HEK293 (cell line): ENCODE data around the gene TTC6.

Experiments used
- CTCF ChIA-PET: fragments of 350-600 bp; formaldehyde crosslinking; extraction: SDS; loops from one replicate; lab custom pipeline; 2021; ENCODE audit warnings: antibody characterized with exemption; lab: Yijun Ruan, JAX
- POLR2A ChIA-PET: fragments of 300-600 bp; formaldehyde crosslinking; extraction: SDS; loops from one replicate; lab custom pipeline; 2020; ENCODE audit warnings: antibody characterized with exemption, inconsistent platforms; lab: Yijun Ruan, JAX
- H3K27ac ChIP-seq: fragments of 200-500 bp; sonication (Bioruptor generic); 2 replicates; pipeline ENCODE4 v1.5.1; 2014; ENCODE audit warnings: low read depth, low read length, control low read depth, inconsistent platforms; ENCODE audit errors: extremely low read depth
- H3K36me3 ChIP-seq, 2 experiments: fragments of 200-500 bp in 1 of 2; sonication (Bioruptor generic) in 1 of 2; 1 replicate in 1 of 2; 2 replicates in 1 of 2; pipeline ENCODE4 v1.5.1; 2014 to 2017; ENCODE audit warnings: inconsistent platforms in 2 of 2, low read length in 2 of 2; ENCODE audit not compliant: control insufficient read depth in 2 of 2, insufficient read depth in 1 of 2
- H3K4me1 ChIP-seq: fragments of 200-500 bp; sonication (Bioruptor generic); 2 replicates; pipeline ENCODE4 v1.5.1; 2014; ENCODE audit warnings: mild to moderate bottlenecking, low read length, inconsistent platforms; ENCODE audit not compliant: control insufficient read depth, insufficient read depth
- H3K4me3 ChIP-seq: 2 replicates; pipeline ENCODE4 v1.5.1; 2011; ENCODE audit warnings: low read depth, mild to moderate bottlenecking, control low read depth, low read length, moderate library complexity
- H3K9me3 ChIP-seq: fragments of 200-500 bp; sonication (Bioruptor generic); 2 replicates; pipeline ENCODE4 v1.5.1; 2014; ENCODE audit warnings: low read depth, low read length, inconsistent platforms; ENCODE audit not compliant: control insufficient read depth, insufficient read depth
- ATF2 ChIP-seq: fragments of 450-650 bp; formaldehyde crosslinking; IDR thresholded peaks from 2 replicates; pipeline ENCODE4 v1.5.1; 2016; ENCODE audit warnings: missing biosample characterization, missing genetic modification characterization, low read depth
- GLIS2 ChIP-seq: fragments of 450-650 bp; formaldehyde crosslinking; IDR thresholded peaks from 2 replicates; pipeline ENCODE4 v1.5.1; 2016; ENCODE audit warnings: missing biosample characterization, missing genetic modification characterization
- SCRT1 ChIP-seq: fragments of 450-650 bp; formaldehyde crosslinking; IDR thresholded peaks from 2 replicates; pipeline ENCODE4 v1.5.1; 2016; ENCODE audit warnings: missing biosample characterization, missing genetic modification characterization, borderline replicate concordance
- SP3 ChIP-seq: fragments of 450-650 bp; formaldehyde crosslinking; IDR thresholded peaks from 2 replicates; pipeline ENCODE4 v1.5.1; 2016; ENCODE audit warnings: missing biosample characterization, missing genetic modification characterization
- ZBTB20 ChIP-seq: fragments of 450-650 bp; formaldehyde crosslinking; IDR thresholded peaks from 2 replicates; pipeline ENCODE4 v1.5.1; 2016; ENCODE audit warnings: missing biosample characterization, missing genetic modification characterization
- ZIC2 ChIP-seq: fragments of 450-650 bp; formaldehyde crosslinking; IDR thresholded peaks from 2 replicates; pipeline ENCODE4 v1.5.1; 2016; ENCODE audit warnings: missing biosample characterization, missing genetic modification characterization
- ZNF202 ChIP-seq: fragments of 450-650 bp; formaldehyde crosslinking; IDR thresholded peaks from 2 replicates; pipeline ENCODE4 v1.5.1; 2016; ENCODE audit warnings: missing biosample characterization, missing genetic modification characterization, borderline replicate concordance
- ZNF37A ChIP-seq: fragments of 450-650 bp; IDR thresholded peaks from 2 replicates; pipeline ENCODE4 v1.5.1; 2018; ENCODE audit warnings: missing biosample characterization, missing genetic modification characterization
- ZNF404 ChIP-seq: fragments of 450-650 bp; formaldehyde crosslinking; IDR thresholded peaks from 2 replicates; pipeline ENCODE4 v1.5.1; 2017; ENCODE audit warnings: missing biosample characterization, missing genetic modification characterization
- ZNF600 ChIP-seq: fragments of 450-650 bp; formaldehyde crosslinking; IDR thresholded peaks from 2 replicates; pipeline ENCODE4 v1.5.1; 2016; ENCODE audit warnings: missing biosample characterization, missing genetic modification characterization
- ZNF664 ChIP-seq: fragments of 450-650 bp; formaldehyde crosslinking; IDR thresholded peaks from 2 replicates; pipeline ENCODE4 v1.5.1; 2016; ENCODE audit warnings: missing biosample characterization, missing genetic modification characterization
- TF ChIP-seq, protein P1 (sequence below): fragments of 450-650 bp; formaldehyde crosslinking; IDR thresholded peaks from 2 replicates; pipeline ENCODE4 v1.5.1; 2017; ENCODE audit warnings: missing biosample characterization, missing genetic modification characterization
- TF ChIP-seq, protein P2 (sequence below): fragments of 450-650 bp; formaldehyde crosslinking; IDR thresholded peaks from 2 replicates; pipeline ENCODE4 v1.5.1; 2017; ENCODE audit warnings: missing biosample characterization, missing genetic modification characterization
- TF ChIP-seq, protein P3 (sequence below): fragments of 450-650 bp; formaldehyde crosslinking; IDR thresholded peaks from 2 replicates; pipeline ENCODE4 v1.5.1; 2017; ENCODE audit warnings: missing biosample characterization, missing genetic modification characterization
- TF ChIP-seq, protein P4 (sequence below): fragments of 450-650 bp; formaldehyde crosslinking; IDR thresholded peaks from 2 replicates; pipeline ENCODE4 v1.5.1; 2016; ENCODE audit warnings: missing biosample characterization, missing genetic modification characterization
- TF ChIP-seq, protein P5 (sequence below): fragments of 450-650 bp; formaldehyde crosslinking; IDR thresholded peaks from 2 replicates; pipeline ENCODE4 v1.5.1; 2016; ENCODE audit warnings: missing biosample characterization, missing genetic modification characterization

Gene TTC6

DNA sequence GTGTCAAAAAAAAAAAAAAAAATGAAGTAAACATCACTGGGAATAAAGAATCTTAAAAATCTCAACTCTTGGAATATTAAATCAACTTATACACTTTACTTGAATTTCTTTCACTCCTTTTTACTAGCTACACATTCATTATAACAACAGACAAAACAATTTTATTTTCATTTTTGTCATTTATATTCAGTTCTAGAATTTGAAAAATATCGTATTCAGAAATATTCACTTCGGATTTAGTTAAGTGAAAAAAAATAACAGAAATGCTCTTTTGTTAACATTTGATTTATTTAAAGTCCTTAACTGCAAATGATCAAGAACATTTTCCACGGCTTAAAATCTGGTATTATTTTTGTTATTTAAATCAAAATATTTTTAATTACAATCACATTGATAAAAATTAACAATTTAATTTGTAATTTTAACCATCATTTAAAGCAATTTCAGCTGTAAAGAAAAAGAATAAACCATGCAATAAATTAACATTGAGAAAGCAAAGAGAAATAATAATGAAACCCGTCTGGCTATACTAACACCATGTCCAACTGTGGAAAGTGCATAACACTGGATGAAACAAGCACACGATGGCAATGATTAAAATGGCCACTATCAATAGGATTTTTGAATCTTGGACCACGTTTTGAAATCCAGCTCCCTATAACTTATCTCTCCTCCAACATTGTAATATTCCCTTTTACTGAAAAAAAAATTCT lies 5.6 kb upstream of the TTC6 start:
- peak overlapping the region; percentile 99 for H3K27ac ChIP-seq
- no peaks in the 10 kb centered on the region for H3K9me3 ChIP-seq
- H3K4me1 ChIP-seq, result no peaks in the 10 kb centered on the region
- H3K4me3 ChIP-seq, result peak overlapping the region; percentile 75
- peaks cover 0 to 15% of the 10 kb centered on the region in 2 experiments; a peak in 1 of 3 replicates for H3K36me3 ChIP-seq
- no peak for TF ChIP-seq GLIS2 (tag by site-specific recombination)
- no peak for TF ChIP-seq SCRT1
- TF ChIP-seq ZNF600 (tag by site-specific recombination), result peak; percentile 50; the same call in 1 of the 2 replicates
- TF ChIP-seq, all 188 proteins: peak for 1
- ChIA-PET CTCF (interaction anchor here (0.6 to 2.1 kb wide), 5 partner anchors 284 to 360 kb away, joined by 3 to 6 read pairs (median 4); no protein-coding TSS in a partner anchor), POLR2A (no interaction called here)

DNA sequence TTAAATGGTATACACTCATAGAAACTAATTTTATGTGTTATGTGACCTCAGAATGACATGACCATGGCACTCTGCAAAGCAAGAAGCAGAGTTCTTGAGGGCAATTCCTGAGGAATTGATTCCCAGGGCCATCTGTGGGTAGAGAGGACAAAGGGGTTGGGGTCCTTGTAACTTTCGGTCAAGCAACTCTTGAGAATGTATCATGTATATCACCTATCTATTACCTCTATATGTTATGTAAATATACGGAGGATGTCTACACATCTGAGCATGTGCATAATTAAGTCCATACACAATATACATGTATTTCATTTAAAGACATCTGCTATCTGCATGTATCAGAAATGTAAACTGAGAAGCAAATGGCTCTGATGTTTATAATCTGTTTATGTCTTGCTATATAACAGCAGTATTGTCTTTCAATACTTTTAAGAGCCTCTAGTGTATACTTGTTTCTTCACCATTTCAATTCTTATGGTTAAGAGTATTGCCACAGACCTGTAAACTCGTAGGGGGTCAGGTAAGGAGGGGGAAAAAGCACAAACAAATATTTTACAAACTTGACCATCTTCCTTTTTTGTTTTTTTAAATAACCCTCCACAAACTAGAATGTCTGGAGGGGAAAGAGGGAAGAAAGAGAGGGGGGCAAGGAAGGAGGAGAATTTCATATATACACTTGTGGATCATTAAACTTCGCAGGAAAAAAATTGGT lies 4.8 kb upstream of the TTC6 start:
- ChIA-PET CTCF (interaction anchor here (0.6 to 1.1 kb wide), 4 partner anchors 257 to 468 kb away, joined by 3 to 4 read pairs (median 3); no protein-coding TSS in a partner anchor), POLR2A (no interaction called here)
- peak overlapping the region; percentile 99 for H3K27ac ChIP-seq
- H3K4me1 ChIP-seq, result no peaks in the 10 kb centered on the region
- TF ChIP-seq, protein P1, sequence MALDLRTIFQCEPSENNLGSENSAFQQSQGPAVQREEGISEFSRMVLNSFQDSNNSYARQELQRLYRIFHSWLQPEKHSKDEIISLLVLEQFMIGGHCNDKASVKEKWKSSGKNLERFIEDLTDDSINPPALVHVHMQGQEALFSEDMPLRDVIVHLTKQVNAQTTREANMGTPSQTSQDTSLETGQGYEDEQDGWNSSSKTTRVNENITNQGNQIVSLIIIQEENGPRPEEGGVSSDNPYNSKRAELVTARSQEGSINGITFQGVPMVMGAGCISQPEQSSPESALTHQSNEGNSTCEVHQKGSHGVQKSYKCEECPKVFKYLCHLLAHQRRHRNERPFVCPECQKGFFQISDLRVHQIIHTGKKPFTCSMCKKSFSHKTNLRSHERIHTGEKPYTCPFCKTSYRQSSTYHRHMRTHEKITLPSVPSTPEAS, result no peak
- TF ChIP-seq ZNF664, result peak; percentile 41; the same call in 1 of the 2 replicates
- H3K4me3 ChIP-seq, result peak overlapping the region; percentile 75
- H3K36me3 ChIP-seq, result peaks cover 0 to 15% of the 10 kb centered on the region in 2 experiments; a peak in 1 of 3 replicates
- H3K9me3 ChIP-seq, result no peaks in the 10 kb centered on the region

GRCh38 chr14:37591311-37591940 lies 4.0 kb upstream of the TTC6 start:
- H3K27ac ChIP-seq, result peak overlapping the region; percentile 99
- no peaks in the 10 kb centered on the region for H3K9me3 ChIP-seq
- H3K36me3 ChIP-seq, result peaks cover 0 to 15% of the 10 kb centered on the region in 2 experiments; a peak in 1 of 3 replicates
- peak overlapping the region; percentile 75 for H3K4me3 ChIP-seq
- ChIA-PET CTCF (interaction anchor here (0.7 to 1.1 kb wide), 6 partner anchors 60 to 469 kb away, joined by 3 read pairs; no protein-coding TSS in a partner anchor), POLR2A (no interaction called here)
- H3K4me1 ChIP-seq, result peaks cover 1% of the 10 kb centered on the region; the same call in 1 of the 2 replicates
- TF ChIP-seq, protein P2, sequence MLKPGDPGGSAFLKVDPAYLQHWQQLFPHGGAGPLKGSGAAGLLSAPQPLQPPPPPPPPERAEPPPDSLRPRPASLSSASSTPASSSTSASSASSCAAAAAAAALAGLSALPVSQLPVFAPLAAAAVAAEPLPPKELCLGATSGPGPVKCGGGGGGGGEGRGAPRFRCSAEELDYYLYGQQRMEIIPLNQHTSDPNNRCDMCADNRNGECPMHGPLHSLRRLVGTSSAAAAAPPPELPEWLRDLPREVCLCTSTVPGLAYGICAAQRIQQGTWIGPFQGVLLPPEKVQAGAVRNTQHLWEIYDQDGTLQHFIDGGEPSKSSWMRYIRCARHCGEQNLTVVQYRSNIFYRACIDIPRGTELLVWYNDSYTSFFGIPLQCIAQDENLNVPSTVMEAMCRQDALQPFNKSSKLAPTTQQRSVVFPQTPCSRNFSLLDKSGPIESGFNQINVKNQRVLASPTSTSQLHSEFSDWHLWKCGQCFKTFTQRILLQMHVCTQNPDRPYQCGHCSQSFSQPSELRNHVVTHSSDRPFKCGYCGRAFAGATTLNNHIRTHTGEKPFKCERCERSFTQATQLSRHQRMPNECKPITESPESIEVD (tag by site-specific recombination), result no peak
- TF ChIP-seq, protein P3, sequence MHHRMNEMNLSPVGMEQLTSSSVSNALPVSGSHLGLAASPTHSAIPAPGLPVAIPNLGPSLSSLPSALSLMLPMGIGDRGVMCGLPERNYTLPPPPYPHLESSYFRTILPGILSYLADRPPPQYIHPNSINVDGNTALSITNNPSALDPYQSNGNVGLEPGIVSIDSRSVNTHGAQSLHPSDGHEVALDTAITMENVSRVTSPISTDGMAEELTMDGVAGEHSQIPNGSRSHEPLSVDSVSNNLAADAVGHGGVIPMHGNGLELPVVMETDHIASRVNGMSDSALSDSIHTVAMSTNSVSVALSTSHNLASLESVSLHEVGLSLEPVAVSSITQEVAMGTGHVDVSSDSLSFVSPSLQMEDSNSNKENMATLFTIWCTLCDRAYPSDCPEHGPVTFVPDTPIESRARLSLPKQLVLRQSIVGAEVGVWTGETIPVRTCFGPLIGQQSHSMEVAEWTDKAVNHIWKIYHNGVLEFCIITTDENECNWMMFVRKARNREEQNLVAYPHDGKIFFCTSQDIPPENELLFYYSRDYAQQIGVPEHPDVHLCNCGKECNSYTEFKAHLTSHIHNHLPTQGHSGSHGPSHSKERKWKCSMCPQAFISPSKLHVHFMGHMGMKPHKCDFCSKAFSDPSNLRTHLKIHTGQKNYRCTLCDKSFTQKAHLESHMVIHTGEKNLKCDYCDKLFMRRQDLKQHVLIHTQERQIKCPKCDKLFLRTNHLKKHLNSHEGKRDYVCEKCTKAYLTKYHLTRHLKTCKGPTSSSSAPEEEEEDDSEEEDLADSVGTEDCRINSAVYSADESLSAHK (tag by site-specific recombination), result no peak
- TF ChIP-seq, protein P4, sequence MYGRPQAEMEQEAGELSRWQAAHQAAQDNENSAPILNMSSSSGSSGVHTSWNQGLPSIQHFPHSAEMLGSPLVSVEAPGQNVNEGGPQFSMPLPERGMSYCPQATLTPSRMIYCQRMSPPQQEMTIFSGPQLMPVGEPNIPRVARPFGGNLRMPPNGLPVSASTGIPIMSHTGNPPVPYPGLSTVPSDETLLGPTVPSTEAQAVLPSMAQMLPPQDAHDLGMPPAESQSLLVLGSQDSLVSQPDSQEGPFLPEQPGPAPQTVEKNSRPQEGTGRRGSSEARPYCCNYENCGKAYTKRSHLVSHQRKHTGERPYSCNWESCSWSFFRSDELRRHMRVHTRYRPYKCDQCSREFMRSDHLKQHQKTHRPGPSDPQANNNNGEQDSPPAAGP, result no peak
- peak; percentile 80 for TF ChIP-seq ZBTB20 (tag by site-specific recombination)
- no peak for TF ChIP-seq ATF2
- TF ChIP-seq SP3, result no peak
- TF ChIP-seq ZNF404, result no peak
- TF ChIP-seq ZNF37A (tag by site-specific recombination), result no peak
- TF ChIP-seq, protein P5, sequence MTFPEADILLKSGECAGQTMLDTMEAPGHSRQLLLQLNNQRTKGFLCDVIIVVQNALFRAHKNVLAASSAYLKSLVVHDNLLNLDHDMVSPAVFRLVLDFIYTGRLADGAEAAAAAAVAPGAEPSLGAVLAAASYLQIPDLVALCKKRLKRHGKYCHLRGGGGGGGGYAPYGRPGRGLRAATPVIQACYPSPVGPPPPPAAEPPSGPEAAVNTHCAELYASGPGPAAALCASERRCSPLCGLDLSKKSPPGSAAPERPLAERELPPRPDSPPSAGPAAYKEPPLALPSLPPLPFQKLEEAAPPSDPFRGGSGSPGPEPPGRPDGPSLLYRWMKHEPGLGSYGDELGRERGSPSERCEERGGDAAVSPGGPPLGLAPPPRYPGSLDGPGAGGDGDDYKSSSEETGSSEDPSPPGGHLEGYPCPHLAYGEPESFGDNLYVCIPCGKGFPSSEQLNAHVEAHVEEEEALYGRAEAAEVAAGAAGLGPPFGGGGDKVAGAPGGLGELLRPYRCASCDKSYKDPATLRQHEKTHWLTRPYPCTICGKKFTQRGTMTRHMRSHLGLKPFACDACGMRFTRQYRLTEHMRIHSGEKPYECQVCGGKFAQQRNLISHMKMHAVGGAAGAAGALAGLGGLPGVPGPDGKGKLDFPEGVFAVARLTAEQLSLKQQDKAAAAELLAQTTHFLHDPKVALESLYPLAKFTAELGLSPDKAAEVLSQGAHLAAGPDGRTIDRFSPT (tag by site-specific recombination), result peak; percentile 64; the same call in 1 of the 2 replicates
- no peak for TF ChIP-seq ZIC2 (tag by site-specific recombination)
- TF ChIP-seq ZNF202 (tag by site-specific recombination), result no peak
